Ovary (tissue), 9 donors: ENCODE results near the gene F8. TPM values are rescaled to one million over a fixed set of nuclear protein-coding genes. Genes with fewer than 3 reads are reported as not detected.

ENCODE experiments used
- DNase-seq, 5 donors: peaks; one replicate each; pipeline ENCODE4 v3.0.0-alpha.2; 2019 to 2020
- H3K27ac ChIP-seq, 2 donors: fragments of 200-600 bp; one replicate each; pipeline versions ENCODE4 v1.5.1 to v1.8.0; 2019 to 2022
- H3K27me3 ChIP-seq: fragments of 200-600 bp; one replicate; pipeline ENCODE4 v1.8.0; 2022
- H3K36me3 ChIP-seq: fragments of 200-600 bp; sonication (generic); one replicate; pipeline ENCODE4 v1.5.1; 2019
- H3K4me1 ChIP-seq: one replicate; pipeline ENCODE4 v1.8.1; 2013; ENCODE audit warnings: mild to moderate bottlenecking, moderate library complexity; ENCODE audit not compliant: insufficient read depth
- H3K4me3 ChIP-seq: fragments of 200-600 bp; sonication (generic); one replicate; pipeline ENCODE4 v1.5.1; 2017
- H3K9me3 ChIP-seq, 2 donors: fragments of 200-600 bp in 1 of 2; sonication (generic) in 1 of 2; one replicate each; pipeline versions ENCODE4 v1.5.1 to v1.8.1; 2013 to 2019; ENCODE audit warnings: mild to moderate bottlenecking in 1 of 2, moderate library complexity in 1 of 2
- EP300 ChIP-seq: sonication (generic); formaldehyde crosslinking; IDR thresholded peaks from one replicate; pipeline ENCODE4 v1.6.1; 2017; ENCODE audit warnings: antibody characterized with exemption
- POLR2A ChIP-seq: fragments of 450-650 bp; IDR thresholded peaks from one replicate; pipeline ENCODE4 v1.6.1; 2017; ENCODE audit warnings: antibody characterized with exemption, mild to moderate bottlenecking, moderate library complexity
- WGBS, 3 donors: extraction: QIAGEN DNeasy Blood & Tissue Kit in 1 of 3; methylation state at CpG; one replicate each; pipeline versions ENCODE4 v1.1.5 to v1.1.7; 2013 to 2017; 5-methylcytosine and 5-hydroxymethylcytosine counted together
- intact Hi-C, 4 donors: fragments of 100-400 bp; cut with DNase I; formaldehyde crosslinking; loops; one replicate each; pipeline versions ENCODE4 v1.11.0 to v1.15.1; 2022 to 2023
- polyA plus RNA-seq, 2 donors: library from polyadenylated mRNA; stranded (reverse); fragments of 200-250 nt in 1 of 2; fragments of 350-450 nt in 1 of 2; fragmentation: Illumina TruSeq in 1 of 2; extraction: RNeasy Lipid Tissue Mini Kit (QIAGEN cat#74804) in 1 of 2; gene quantifications; one replicate each; pipeline ENCODE4 v1.2.3, GENCODE V29; 2013 to 2014
- total RNA-seq, 7 donors: library from RNA; depleted of rRNA in 2 of 7; stranded (reverse); fragments of >200 nt in 2 of 7; fragmentation: NEBNext Ultra II Directional in 3 of 7; extraction: Animal tissue kit (Norgen Biotek cat#: 25700) in 3 of 7; gene quantifications; one replicate each; pipeline versions ENCODE4 v1.1.0 to v1.2.4, GENCODE V29; 2016 to 2023
- TF ChIP-seq, protein P1 (sequence below), 3 donors: fragments of 450-650 bp in 2 of 3; fragments of 200-600 bp in 1 of 3; IDR thresholded peaks; one replicate each; pipeline versions ENCODE4 v1.5.1 to v1.8.0; 2016 to 2022; ENCODE audit warnings: antibody characterized with exemption in 3 of 3, mild to moderate bottlenecking in 1 of 3
- donor health status: DM: no; HTN: no; CAD: no; lungs with moderate emphysema.
- donor health status: DM: no; HTN: no; CAD: no.
- donor health status: Bipolar disorder and iron deficiency.
- donor health status: DM: yes; HTN: yes; CAD: no.
- donor health status: DM: no; HTN: no; CAD: no.
- donor health status: DM: yes; HTN: yes; CAD: no.

Gene F8
- total and polyA plus RNA-seq, 9 donors: 15.3 to 77.5 (median 22.2) TPM

DNA sequence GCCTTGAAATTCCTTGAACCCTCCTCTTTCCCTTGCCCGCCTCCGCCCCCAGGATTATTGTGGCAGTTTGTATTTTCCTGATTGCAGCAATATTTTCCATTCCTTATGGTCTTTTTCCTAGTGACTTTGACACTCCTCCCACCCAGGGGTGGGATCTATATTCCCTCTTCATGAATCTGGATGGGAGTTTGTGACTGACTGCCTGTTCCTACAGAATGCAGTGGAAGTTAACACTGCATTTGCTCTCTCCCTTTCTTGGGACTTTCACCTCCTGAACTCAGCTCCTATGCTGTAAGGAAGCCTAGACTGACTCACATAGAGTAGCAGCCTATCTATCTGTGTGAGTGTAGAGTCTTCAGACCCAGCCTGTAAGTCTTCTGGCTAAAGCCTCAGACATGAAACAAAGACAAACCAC, 6.4 kb upstream of the F8 start:
- no peak overlapping the region for H3K27ac ChIP-seq
- TF ChIP-seq POLR2A (no peak), EP300 (no peak)
- TF ChIP-seq, protein P1, sequence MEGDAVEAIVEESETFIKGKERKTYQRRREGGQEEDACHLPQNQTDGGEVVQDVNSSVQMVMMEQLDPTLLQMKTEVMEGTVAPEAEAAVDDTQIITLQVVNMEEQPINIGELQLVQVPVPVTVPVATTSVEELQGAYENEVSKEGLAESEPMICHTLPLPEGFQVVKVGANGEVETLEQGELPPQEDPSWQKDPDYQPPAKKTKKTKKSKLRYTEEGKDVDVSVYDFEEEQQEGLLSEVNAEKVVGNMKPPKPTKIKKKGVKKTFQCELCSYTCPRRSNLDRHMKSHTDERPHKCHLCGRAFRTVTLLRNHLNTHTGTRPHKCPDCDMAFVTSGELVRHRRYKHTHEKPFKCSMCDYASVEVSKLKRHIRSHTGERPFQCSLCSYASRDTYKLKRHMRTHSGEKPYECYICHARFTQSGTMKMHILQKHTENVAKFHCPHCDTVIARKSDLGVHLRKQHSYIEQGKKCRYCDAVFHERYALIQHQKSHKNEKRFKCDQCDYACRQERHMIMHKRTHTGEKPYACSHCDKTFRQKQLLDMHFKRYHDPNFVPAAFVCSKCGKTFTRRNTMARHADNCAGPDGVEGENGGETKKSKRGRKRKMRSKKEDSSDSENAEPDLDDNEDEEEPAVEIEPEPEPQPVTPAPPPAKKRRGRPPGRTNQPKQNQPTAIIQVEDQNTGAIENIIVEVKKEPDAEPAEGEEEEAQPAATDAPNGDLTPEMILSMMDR (IDR thresholded peaks at IDR 0.05): no peak
- H3K9me3 ChIP-seq: no peaks in the 10 kb centered on the region
- no peak overlapping the region for H3K4me3 ChIP-seq
- no peaks in the 10 kb centered on the region for H3K4me1 ChIP-seq
- 37 to 54% (median 44%) methylated on average over 2 of the region's 2 CpGs for whole genome bisulfite sequencing, 3 donors
- intact Hi-C loops: no loop called here
- no peaks in the 10 kb centered on the region for H3K36me3 ChIP-seq
- H3K27me3 ChIP-seq: no peaks in the 10 kb centered on the region
- no peak for DNase-seq

DNA sequence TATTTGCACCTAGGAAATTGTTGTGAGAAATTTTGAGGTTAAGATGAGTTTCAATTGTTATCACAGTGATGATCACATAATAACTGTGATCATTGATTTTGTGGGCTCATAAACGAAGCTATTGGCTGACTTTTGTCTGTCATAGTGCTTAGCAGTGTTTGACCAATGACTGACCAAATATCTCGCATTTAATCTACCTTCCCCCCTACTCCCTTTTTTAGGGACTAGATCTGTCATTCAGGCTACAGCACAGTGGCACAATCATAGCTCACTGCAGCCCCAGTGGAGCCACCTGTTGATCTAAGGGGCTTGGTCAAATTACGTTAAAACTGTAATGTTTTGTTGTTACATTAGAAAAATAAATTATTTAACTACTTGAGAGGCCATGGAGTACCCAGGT, 5.6 kb upstream of the F8 start:
- Histone ChIP-seq H3K9me3 (no peaks in the 10 kb centered on the region), H3K27ac (no peak overlapping the region), H3K36me3 (no peaks in the 10 kb centered on the region), H3K4me3 (peak overlapping the region; percentile 75), H3K4me1 (no peaks in the 10 kb centered on the region), H3K27me3 (no peaks in the 10 kb centered on the region)
- DNase-seq: no peak
- 25 to 38% (median 36%) methylated on average over 3 of the region's 3 CpGs for WGBS, 3 donors
- TF ChIP-seq EP300 (no peak), POLR2A (no peak)
- TF ChIP-seq, protein P1 (IDR thresholded peaks at IDR 0.05): no peak
- intact Hi-C loops: no loop called here

DNA sequence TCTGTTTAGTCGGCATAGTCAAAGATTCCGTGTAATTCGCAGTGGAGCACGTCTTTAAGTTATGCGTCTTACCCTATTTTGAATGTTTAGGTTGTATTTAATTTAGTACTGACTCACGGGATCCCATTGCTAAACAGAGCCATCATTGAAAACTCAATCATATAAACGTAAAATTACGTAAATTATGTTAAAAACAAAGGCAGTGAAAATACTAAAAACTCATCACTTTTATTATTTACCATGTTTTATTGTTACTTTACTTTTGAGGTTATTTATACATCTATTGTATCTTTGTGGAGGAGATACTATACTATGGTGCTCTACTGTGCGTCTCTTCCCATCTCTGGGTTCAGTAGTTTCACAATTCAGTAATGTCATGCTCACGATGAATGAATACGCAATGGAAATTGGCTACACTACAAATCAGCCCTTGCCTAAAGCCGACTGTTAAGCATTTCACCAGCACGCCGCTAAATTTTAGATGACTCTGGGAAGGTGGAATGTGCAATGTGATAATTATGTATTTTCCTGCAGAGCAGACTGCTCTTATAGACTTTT, 5.1 kb upstream of the F8 start:
- H3K36me3 ChIP-seq: no peaks in the 10 kb centered on the region
- H3K27me3 ChIP-seq: no peaks in the 10 kb centered on the region
- no peaks in the 10 kb centered on the region for H3K4me1 ChIP-seq
- no peaks in the 10 kb centered on the region for H3K9me3 ChIP-seq
- H3K4me3 ChIP-seq: peak overlapping the region; percentile 75
- peak in 1 of 5 donors; percentile 40 for DNase-seq
- peak overlapping the region; percentile 89 to 95 for H3K27ac ChIP-seq
- intact Hi-C loops: no loop called here
- TF ChIP-seq EP300 (no peak), POLR2A (peak; percentile 74)
- TF ChIP-seq, protein P1 (IDR thresholded peaks at IDR 0.05): no peak
- 30 to 39% (median 39%) methylated on average over 14 of the region's 14 CpGs for WGBS, 3 donors

DNA sequence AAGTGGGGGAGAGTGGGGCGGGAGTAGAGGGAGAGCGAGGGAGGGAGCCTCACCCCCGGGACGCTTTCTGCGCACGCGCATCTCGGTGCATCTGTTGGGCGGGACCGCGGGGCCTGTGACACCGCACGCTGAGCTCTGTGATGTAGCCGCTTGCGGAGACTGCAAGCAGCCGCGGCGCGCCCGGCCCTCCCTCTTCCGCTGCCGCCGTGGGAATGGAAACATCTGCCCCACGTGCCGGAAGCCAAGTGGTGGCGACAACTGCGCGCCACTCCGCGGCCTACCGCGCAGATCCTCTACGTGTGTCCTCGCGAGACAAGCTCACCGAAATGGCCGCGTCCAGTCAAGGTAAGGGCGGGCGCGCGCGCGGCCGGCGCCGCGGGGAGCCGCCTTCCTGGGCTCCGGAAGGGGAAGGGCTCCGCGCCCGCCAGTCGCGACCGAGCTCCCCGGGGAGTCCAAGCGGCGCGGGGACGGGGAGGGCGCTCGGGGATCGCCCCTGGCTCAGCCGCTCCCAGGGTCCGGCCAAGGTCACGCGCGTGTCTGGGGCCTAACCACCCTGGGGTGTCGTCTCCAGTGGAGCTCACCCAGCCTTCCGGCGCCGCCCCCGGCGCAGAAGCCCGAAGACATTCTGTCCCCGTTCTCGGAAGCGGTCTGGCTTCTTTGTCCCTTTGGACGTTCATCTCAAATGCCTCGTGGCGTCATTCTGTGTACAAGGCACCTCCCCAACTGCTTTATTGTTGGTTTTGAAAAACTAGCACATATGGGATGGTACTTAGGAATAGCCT, 4.4 kb upstream of the F8 start, which contains the start of gene FUNDC2:
Gene FUNDC2, plus strand, starts transcription at position 118 of the 782 bp plus-strand sequence. Its CDS starts 95 bp downstream, at position 213.
- H3K27me3 ChIP-seq: no peaks in the 10 kb centered on the region
- intact Hi-C loops: no loop called here

More for the DNA sequence above, 4.4 kb upstream of the F8 start, which contains the start of gene FUNDC2:
- peak; percentile 53 for TF ChIP-seq EP300
- TF ChIP-seq POLR2A: peak; percentile 73
- TF ChIP-seq, protein P1 (IDR thresholded peaks at IDR 0.05): peak in 1 of 3 donors; percentile 17
- DNase-seq: peak; percentile 89 to 93 (median 92)
- H3K27ac ChIP-seq: peak within 1 kb of the TSS; percentile 89 to 95
- H3K4me3 ChIP-seq: peak within 1 kb of the TSS; percentile 75
- WGBS, 3 donors: 31 to 35% (median 33%) methylated on average over 63 to 82 of the region's 82 CpGs
- no peaks in the 10 kb centered on the region for H3K9me3 ChIP-seq
- H3K36me3 ChIP-seq: no peaks in the 10 kb centered on the region
- no peaks in the 10 kb centered on the region for H3K4me1 ChIP-seq
